Middle frontal gyrus (tissue), 1 donor: ENCODE measurements around the gene CREB3L4.
"Not testable (repeated sequence)": the region's sequence is repeated elsewhere in the genome, so short reads cannot be mapped to it uniquely, and the experiment has no call there.

ENCODE experiments used
- DNase-seq: peaks from one replicate; pipeline ENCODE4 v3.0.0-alpha.2; 2015; ENCODE audit warnings: low spot score; ENCODE audit errors: extremely low spot score

Gene CREB3L4

GRCh38 chr1:153958961-153959260 is 8.8 kb upstream of the CREB3L4 start:
- no peak for DNase-seq

- DNase-seq, result no peak
These were observed 8.2 kb upstream of the CREB3L4 start for GRCh38 chr1:153959454-153959853.

DNA sequence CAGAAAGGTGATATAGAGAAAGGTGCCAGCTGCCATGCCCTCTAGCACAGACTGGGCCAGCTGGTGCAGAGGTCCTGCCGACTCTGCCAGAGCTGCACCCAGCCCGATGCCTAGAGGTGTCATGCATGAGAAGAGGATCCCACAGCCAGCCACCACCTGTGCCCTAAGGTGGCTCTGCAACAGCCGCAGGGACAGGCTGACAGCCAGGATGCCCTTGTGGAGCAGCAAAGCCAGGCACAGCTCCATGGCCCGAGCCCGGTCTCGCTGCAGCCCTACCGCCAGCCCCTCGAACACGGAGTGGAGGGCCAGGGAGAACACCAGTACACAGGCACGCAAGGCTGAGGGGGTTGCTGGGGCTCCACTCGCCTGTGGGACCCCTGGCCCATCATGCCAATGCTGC is 7.5 kb upstream of the CREB3L4 start:
- no peak for DNase-seq

DNA sequence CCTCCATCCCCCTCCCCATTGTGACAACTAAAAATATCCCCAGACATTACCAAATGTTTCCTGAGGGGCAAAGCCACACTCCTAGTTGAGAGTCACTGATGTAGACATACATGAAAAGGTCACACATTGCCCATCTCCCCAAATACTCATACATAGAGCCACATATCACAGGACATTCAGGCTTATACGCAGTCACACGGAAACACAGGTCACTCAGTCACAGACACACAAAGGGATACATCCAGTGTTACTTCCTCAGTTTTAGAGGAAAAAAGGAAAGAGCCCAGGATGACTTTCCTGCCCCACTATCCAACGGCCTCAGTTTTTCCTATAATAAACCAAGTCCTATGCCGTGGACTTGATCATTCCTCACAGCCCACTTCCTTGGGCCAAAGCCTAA is 6.3 kb upstream of the CREB3L4 start:
- no peak for DNase-seq

- DNase-seq, result no peak
These were observed 5.3 kb upstream of the CREB3L4 start for GRCh38 chr1:153962088-153963029.

GRCh38 chr1:153963030-153963849 is 4.5 kb upstream of the CREB3L4 start, which contains the start of gene SLC39A1:
Gene SLC39A1, minus strand, starts transcription at chr1:153963537. Its CDS starts 822 bp downstream, at chr1:153962715.
- DNase-seq, result peak; percentile 96

DNA sequence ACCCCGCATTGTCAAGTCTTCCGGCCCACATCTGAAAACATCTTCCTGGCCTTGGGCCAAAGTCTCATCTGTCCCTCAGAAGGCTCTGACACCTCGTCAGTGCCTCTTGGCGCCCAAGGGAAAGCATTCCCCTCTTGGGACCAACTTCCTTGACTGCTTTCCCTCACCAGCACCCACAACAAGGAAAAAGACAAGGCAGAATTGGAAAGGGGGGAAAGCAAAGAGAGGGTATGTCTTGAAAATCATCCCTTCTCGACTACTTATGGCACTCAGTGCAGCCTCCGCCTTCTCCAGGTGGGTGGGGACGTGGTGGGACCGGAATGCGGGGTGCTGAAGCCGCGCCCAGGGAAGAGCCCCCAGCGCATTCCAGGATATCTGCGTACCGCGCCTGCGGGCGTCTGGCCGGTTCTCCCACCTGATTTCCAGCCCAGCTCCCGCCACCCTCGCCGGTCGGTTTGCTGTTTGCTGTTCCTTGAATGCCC is 3.8 kb upstream of the CREB3L4 start:
- DNase-seq, result no peak

GRCh38 chr1:153968000-153968363 is 280 bp downstream of the CREB3L4 start:
- DNase-seq, result no peak

GRCh38 chr1:153968408-153968807 is 706 bp downstream of the CREB3L4 start:
- no peak for DNase-seq

DNA sequence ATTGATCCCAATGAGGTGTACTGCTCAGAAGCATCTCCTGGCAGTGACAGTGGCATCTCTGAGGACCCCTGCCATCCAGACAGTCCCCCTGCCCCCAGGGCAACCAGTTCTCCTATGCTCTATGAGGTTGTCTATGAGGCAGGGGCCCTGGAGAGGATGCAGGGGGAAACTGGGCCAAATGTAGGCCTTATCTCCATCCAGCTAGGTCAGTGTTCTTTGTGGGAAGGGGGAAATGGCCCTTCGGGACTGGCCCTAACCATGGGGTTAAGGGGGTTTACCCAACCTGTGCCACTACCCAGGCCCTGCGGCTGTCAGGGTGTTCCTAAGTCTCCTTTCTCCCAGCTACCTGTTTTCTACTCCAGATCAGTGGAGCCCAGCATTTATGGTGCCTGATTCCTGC is 1.3 kb downstream of the CREB3L4 start:
- DNase-seq, result no peak

DNA sequence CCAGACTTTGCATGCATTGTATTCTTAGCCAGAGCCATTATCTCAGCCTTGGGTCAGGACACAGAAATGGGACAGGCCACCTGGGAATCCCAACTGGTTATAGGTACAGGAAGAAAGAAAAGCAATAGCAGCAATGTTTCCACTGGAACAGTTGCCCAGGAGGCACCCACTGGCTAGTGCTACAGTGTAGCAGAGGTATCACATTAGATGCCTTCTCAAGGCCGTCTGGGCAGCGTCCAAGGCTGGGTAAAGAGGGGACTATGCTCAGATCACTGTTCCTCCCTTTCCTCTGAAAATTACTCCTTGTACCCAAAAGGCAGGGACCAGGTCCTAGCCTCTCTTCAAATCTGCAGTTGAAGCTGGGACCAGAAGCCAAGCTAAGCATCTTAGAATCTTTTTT is 2.6 kb downstream of the CREB3L4 start:
- no peak for DNase-seq

DNA sequence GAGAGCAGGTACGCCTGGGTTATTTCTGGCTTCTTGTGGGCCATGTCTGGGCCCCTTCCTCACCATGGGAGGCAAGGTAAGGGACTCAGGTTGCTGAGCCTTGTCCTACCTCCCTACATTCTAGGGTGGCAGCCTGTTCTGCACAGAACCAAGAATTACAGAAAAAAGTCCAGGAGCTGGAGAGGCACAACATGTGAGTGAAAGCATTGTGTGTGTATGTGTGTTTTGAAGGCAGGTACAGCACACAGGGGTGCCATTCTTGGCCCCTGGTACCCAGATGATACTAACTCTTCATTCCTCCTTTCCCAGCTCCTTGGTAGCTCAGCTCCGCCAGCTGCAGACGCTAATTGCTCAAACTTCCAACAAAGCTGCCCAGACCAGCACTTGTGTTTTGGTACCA is 5.4 kb downstream of the CREB3L4 start:
- no peak for DNase-seq

DNA sequence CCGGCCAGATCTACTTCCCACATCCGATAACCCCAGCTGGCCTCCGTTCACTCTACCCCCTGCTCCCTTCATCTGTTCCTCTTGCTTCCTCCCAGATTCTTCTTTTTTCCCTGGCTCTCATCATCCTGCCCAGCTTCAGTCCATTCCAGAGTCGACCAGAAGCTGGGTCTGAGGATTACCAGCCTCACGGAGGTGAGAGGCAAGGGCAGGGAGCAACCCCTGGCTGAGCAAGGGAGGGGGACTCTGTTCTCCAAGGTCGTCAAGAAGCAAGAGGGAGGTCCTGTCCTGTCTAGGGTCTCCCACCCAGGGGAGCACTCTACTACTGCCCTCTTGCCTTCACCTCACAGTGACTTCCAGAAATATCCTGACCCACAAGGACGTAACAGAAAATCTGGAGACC is 5.8 kb downstream of the CREB3L4 start:
- DNase-seq, result no peak

DNA sequence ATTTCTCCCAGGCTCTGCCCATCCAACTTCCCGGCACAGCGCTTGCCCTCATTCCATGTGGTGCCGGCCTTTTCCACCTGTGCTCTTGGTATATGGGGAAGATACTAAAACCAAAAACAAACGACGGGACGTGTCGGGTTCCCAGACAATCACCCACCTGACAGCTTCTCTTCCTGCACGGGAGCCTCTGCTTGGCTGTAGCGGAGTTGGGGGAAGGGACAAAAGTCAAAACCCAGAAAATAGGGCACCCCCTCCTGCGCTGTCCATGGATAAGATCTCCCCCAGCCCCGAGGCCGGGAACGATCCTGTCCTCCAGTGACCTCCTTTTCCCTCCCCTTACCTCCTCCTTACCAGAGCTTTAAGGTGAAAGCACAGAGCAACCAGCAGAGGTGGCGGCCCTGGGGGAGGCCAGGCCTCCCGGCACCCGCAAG is 9.1 kb downstream of the CREB3L4 start:
- no peak for DNase-seq

- peak; percentile 86 for DNase-seq
These were observed 9.8 kb downstream of the CREB3L4 start, which contains the start of gene JTB for GRCh38 chr1:153977250-153978240. Gene JTB, minus strand, starts transcription at chr1:153977674. Its CDS starts 422 bp downstream, at chr1:153977252.

DNA sequence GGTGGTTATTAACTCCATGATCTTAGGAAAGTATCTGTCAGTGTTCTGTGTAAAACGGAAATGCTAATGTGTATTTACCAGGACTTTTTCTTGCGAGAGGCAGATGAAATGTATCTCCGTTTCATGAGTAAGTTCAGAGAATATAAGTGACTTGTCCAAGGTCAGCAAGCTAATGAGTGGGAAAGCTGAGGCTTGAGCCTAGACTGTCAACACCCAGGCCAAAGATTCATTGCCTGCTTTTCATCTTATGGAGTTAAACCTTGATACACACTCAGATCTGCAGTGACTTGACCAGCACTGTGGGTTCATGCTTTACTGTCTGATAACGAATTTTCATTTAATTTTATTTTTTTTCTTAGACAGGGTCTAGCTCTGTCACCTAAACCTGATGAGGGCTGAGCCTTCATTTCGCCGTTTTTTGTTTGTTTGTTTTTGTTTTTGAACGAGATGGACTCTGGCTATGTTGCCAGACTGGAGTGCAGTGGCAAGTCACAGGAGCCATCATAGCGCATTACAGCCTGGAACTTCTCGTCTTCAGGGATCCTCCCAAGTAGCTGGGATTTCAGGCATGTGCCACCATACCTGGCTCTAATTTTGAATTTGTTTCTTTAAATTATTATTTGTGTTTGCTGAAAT is 10.7 kb downstream of the CREB3L4 start:
- DNase-seq, result no peak

- not testable (repeated sequence) for DNase-seq
These were observed 11.4 kb downstream of the CREB3L4 start for GRCh38 chr1:153979091-153979490.

- DNase-seq, result not testable (repeated sequence)
These were observed 14.0 kb downstream of the CREB3L4 start for GRCh38 chr1:153981735-153982134.

- DNase-seq, result no peak
These were observed 16.6 kb downstream of the CREB3L4 start for GRCh38 chr1:153984123-153984894.
